DOHH2 (cell line): ENCODE results near the gene SMARCD1.

Source experiments
- EZH2phosphoT487 ChIP-seq: fragments of 200-600 bp; sonication (generic); IDR thresholded peaks from 2 replicates; pipeline ENCODE4 v1.6.1; 2017; ENCODE audit warnings: borderline replicate concordance, mild to moderate bottlenecking, antibody characterized with exemption, low read length, moderate library complexity, mixed read lengths
- TF ChIP-seq, protein P1 (sequence below): fragments of 200-600 bp; sonication (generic); IDR thresholded peaks from one replicate; pipeline ENCODE4 v1.5.1; 2014; ENCODE audit warnings: antibody characterized with exemption, mild to moderate bottlenecking, low read depth, low read length; ENCODE audit not compliant: poor library complexity, severe bottlenecking

DNA sequence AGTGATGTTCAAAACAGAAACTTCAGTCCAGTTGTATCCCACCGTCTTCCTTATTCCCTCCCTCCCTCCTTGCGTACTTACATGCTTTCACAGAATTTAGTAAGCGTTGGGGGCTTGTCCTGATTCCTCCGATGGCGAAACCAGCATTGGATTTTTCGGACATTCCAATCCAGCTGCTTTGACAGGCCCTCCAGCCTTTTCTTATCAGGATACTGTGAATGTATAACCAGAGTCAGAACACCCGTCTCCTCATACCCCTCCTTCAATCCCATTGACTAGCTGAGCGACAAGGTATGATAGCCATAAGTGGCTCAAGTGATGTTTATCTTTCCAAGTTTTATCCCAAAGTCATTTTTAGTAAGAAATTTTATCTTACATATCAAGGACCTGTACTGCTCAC is 57.9 kb downstream of the SMARCD1 start:
- TF ChIP-seq, protein P1, sequence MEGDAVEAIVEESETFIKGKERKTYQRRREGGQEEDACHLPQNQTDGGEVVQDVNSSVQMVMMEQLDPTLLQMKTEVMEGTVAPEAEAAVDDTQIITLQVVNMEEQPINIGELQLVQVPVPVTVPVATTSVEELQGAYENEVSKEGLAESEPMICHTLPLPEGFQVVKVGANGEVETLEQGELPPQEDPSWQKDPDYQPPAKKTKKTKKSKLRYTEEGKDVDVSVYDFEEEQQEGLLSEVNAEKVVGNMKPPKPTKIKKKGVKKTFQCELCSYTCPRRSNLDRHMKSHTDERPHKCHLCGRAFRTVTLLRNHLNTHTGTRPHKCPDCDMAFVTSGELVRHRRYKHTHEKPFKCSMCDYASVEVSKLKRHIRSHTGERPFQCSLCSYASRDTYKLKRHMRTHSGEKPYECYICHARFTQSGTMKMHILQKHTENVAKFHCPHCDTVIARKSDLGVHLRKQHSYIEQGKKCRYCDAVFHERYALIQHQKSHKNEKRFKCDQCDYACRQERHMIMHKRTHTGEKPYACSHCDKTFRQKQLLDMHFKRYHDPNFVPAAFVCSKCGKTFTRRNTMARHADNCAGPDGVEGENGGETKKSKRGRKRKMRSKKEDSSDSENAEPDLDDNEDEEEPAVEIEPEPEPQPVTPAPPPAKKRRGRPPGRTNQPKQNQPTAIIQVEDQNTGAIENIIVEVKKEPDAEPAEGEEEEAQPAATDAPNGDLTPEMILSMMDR: no peak
- TF ChIP-seq EZH2phosphoT487: no peak
